Stimulated activated CD8-positive, alpha-beta memory T cell treated with anti-CD3 and anti-CD28 coated beads, Interleukin-7, amount 100 ng/mL, for 4 hours (primary cell): ENCODE measurements around the gene UBAP2L.
A peak's percentile ranks its signal among the peaks of the same experiment; 100 is the strongest.
"Not testable (repeated sequence)": the region's sequence is repeated elsewhere in the genome, so short reads cannot be mapped to it uniquely, and the experiment has no call there.

Experiments
- DNase-seq, 2 donors: peaks; one replicate each; pipeline ENCODE4 v3.0.0-alpha.2; 2020; ENCODE audit warnings: low read depth in 2 of 2

The UBAP2L gene

DNA sequence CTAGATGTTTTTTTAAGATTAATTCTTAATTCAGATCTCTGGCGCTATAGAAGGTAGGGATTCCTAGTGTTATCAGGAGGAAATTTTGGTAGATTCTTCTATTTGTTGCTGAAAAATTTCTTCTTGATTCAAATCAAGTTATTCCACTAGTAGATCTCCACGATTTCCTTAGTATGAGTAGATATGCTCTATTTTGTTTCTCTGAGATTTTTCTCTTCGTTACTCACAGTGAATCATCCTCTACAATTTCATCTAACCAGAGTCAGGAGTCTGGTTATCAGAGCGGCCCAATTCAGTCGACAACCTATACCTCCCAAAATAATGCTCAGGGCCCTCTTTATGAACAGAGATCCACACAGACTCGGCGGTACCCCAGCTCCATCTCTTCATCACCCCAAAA is 32.9 kb downstream of the UBAP2L start:
- no peak for DNase-seq

DNA sequence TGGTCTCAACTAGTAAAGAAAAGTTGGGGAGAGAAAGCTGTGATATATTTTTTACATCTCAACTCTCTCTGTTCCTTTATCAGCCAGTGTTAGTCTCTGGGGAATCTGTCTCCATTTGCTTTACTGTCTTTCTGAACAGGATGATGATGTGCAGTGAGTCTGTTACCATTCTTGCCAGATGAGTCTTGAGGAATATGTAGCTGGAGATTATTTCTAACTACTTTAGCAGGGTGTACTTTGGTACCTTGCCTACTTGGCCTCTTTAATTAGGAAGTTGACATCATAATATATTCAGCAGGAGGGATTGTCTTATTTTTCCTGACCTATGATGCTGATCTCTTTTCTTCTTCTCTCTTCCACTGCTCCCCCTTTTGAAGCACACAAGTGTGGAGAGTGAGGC is 35.9 kb downstream of the UBAP2L start:
- DNase-seq, result no peak

DNA sequence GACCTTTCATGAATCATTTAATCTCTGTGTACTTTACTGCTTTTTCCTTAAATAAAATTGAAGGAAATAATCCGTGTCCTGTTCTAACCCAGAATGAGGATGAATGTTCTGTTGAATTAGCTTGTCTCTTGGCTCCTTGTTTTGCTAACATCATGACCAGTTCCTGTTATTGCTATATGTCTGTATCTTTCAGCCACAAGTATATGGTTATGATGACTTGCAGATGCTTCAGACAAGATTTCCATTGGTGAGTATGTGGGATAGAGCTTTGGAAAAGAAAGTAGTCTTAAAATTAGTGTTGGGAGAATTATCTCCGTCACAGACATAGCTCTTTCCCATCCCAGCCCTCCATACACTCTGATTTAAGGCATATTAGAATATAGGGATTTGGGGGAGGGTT is 38.0 kb downstream of the UBAP2L start:
- no peak for DNase-seq

DNA sequence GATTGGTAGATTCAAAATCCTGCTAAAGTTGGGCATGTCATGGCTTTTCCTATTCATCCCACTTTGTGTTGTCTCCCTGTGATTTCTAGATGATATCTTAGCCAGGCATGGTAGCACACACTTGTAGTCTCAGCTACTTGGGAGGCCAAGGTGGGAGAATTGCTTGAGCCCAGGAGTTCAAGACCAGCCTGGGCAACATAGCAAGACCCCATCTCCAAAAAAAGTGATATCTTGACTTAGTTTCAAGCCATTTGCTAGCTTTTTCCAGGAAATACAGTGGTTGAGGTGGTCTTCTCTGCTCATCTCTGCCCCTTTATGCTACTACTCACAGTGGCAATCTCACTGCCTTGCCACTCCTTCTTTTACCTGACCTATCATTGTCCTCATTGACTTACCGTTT is 39.4 kb downstream of the UBAP2L start:
- DNase-seq, result no peak

DNA sequence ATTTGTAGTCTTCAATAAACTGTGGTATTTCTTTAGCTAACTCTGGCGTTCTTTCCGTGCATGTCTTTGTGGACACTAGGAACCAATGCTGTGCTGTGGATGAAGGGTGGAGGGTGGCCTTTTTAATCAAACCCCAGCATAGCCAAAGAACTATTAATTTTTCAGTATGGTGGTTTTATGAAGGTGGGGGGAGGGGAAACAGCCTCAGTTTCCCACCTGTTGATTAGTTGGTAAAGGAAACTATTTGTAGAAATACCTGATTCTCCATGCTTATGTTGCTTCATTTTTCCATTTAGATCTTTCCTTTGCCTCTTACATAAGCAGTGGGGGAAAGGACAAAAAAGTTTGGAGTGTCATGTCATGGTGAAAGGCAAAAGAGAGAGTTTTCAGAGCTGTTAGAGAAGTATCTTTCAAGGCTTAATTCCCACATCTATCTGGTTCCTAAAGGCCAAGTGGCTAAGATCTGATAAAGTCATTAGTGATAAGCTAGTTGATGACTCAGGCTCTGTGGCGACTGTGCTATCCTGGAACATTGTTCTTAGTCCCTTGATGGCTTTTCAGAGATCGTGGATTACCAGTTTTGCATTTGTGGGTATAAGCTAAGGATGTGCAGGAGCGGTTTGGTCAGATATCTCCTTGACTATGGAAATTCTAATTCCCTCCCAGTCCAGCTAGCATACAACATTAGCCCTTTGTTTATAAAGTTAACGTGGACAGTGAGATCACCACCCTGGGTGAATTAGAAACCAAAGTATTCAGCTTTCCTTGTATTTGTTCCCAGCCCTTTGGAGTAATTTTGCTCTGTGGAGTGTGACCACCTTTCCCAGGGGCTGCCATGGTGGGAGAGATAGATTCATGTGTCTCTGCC is 42.9 kb downstream of the UBAP2L start:
- DNase-seq, result no peak

DNA sequence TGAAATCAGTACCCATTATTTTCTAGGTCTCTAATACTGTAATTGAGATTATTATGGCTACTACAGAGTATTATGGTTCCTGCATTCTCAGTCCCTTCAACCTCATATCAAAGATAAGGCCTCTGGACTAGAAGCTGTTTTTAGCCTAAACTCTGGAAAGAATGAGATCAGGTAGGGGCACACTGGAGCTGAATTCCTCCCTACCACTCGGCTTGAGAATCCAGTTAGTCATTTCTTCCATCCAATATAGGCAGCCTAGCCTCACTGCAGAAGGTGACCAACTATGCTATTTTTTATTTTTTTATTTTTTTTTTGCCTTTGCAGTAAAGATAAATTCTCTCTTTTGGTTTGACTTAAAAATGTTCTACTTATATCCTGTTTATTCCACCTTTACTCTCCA is 43.7 kb downstream of the UBAP2L start:
- DNase-seq, result no peak

DNA sequence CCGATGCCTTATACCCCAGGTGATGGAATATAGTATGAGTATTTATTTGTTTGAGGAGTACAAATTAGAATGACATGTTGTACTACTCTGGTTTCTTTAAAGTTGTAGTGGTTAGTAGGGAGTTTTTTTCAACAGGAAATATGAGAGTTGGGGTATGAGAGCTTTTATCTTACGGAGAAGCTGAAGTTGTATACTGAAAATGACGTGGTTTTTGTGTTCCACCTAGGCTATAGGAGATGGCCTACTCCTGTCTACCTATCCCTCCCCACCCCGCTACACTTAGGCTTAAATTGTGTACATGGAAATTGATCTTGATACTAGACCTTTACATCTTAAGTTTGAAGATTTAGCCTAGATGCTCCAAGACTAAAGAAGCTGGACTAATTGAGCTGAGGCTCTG is 44.8 kb downstream of the UBAP2L start:
- DNase-seq, result no peak

DNA sequence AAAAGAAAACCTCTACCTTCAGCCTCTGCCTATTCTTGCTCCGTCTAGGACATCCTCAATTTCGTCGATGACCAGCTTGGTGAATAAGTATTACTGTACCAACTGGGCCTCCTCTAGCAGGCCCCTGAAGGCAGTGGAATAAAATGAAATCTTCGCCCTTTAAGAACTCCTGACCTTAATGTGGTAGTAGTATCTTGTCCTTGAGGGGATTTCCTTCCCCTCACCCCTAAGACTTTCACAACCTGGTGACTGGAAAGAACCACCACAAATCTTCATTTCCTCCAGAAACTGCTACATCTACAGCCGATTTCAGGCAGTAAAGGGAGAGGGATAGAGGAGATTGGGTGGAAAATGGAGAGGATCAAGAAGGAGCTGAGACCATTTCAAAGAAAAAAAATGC is 50.1 kb downstream of the UBAP2L start:
- no peak for DNase-seq

DNA sequence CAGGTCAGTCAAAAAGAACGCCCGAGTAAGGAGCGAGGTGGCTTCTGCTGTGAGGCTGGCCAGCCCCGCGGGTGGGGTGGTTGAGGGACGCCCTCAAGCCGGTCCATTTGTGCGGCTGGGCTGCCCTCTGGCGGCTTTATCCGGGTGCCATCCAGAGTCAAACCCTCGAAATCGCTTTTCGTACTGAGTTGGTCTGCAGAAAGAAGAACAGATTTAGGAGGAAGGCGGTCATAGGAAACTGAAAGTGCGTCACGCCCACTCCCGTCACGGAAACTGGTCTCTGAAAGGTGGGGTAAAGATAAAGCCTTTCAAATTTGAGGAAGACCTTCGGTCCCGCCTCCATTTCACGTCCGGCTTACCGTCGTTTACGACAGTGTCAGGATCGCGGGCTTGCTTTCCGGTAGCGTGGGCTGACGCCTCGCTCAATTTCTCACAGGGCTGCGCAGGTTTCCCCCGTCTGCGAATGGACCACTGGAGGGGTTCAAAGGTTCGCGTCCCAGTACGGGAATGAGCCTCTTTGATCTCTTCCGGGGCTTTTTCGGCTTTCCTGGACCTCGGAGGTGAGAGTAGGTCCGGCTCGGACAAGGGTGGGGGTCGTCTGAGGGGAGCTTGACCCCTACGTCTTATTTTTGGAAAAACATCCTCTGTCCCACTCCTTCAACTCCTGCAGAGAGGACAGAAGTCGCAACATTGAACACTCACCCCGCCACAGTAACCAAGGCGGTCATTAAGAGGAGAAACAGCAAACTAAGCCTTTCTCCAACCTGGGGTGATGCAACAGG is 51.7 kb downstream of the UBAP2L start, which contains the start of gene HAX1:
TSS of gene HAX1 (plus strand) at position 413 of the 782 bp plus-strand sequence. CDS start at position 508, 95 bp downstream.
- DNase-seq, result peak; percentile 95 to 99

DNA sequence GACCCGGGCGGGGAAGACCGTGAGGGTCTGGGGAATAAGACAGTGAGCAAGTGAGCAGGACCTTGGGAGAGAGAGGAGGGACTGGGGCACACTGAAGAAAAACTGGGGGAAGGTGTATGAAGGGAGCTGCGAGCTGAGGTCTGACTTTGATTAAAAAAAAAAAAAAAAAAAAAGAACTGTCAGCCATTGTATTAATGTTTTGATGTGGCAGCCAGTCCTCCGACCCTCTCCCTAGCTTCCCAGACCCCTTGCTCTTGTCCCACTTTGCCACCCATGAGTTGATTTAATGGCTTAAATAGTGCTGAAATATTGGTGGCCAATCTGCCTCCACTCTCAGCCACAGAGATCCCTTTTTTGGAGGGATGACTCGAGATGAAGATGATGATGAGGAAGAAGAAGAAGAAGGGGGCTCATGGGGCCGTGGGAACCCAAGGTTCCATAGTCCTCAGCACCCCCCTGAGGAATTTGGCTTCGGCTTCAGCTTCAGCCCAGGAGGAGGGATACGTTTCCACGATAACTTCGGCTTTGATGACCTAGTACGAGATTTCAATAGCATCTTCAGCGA is 52.3 kb downstream of the UBAP2L start:
- no peak for DNase-seq

DNA sequence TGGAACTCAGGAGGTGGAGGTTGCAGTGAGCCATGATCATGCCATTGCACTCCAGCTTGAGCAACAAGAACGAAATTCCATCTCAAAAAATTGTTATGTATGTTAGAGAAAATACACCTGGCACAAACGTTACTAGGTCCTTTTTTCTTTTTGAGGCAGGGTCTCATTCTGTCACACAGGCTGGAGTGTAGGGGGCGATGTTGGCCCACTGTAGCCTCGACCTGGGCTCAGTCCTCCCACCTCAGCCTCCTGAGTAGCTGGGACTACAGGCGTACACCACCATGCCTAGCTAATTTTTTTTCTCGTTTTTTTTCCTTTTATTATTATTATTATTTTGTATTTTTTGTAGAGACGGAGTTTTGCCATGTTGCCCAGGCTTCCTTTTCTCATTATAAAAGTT is 56.0 kb downstream of the UBAP2L start:
- no peak for DNase-seq

DNA sequence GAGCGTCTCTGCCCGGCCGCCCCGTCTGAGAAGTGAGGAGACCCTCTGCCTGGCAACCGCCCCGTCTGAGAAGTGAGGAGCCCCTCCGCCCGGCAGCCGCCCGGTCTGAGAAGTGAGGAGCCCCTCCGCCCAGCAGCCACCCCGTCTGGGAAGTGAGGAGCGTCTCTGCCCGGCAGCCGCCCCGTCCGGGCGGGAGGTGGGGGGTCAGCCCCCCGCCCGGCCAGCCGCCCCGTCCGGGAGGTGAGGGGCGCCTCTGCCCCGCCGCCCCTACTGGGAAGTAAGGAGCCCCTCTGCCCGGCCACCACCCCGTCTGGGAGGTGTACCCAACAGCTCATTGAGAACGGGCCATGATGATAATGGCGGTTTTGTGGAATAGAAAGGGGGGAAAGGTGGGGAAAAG is 66.8 kb downstream of the UBAP2L start:
- not testable (repeated sequence) for DNase-seq

DNA sequence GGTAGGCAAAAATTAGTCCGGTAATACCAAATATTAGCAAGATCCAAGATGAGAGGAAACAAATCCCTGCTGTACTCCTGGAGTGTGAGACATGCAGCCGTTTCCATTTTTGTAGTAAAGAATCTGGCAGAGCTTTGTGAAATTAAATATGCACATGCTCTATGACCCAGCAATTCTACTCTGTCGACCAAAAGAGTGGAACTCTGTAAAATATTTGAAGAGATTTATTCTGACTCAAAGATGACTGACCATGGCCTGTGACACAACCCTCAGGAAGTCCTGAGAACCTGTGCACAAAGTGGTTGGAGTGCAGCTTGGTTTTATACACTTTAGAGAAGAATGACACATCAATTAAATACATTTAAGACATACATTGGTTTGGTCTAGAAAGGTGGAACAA is 67.9 kb downstream of the UBAP2L start:
- DNase-seq, result no peak

DNA sequence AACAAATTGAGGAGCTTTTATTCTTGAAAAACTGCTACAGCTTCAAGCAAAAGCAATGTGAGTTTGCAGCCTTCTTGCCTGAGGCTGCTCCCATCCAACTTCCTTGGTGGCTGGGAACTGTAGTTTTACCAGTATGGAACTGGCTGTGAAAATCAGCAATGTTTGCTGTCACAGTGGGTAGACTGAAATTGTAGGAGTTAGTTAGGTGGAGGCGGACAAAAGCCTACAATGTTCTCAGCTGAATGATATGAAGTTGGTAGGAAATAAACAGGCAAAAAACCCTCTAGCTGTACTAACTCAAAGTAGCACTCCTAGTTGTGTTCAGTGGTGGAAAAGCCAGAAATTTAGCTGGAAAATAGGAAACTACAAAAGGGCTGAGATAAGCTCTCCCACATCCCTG is 70.2 kb downstream of the UBAP2L start:
- no peak for DNase-seq

DNA sequence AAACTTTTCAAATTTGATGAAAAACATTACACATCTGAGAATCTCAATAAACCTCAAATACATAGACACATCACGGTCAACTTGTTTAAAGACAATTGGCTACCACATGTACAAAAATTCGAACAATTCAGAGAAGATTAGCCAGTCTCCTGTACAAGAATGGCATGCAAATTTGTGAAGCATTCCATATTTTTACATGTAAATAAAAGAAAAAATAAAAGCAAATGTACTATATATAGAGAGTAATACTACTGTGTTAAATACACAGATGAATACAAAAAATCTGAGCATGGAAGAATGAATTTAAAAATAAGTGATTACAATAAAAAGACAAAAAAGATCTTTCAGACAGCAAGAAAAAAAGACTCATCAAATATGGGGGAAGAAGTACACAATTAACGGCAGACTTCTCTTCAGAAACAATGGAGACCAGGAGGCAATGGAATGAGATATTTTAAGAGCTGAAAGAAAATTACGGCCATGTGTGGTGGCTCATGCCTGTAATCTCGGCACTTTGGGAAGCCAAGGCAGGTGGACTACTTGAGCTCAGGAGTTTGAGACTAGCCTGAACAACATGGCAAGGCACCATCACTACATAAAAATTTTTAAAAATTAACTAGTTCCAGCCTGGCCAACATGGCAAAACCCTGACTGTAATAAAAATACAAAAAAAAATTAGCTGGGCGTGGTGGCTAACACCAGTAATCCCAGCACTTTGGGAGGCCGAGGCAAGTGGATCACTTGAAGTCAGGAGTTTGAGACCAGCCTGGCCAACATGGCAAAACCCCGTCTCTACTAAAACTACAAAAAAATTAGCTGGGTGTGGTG is 74.9 kb downstream of the UBAP2L start:
- DNase-seq, result no peak

DNA sequence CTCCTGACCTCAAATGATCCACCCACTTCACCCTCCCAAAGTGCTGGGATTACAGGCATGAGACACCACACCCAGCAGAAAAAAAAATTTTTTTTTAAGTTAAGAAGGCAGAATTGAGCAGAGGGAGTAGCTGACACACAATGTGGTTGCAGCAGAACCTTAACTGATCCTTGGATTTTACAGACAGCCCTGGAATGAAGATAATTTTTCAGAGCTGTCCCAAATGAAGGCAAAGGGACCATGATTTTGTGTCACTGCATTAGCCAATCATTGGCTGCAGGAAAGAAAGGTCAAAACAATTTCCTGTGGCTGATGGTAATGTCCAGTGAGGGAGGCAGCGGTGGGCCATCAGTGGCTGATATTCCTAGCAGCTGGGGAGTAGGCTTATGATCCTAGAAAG is 80.8 kb downstream of the UBAP2L start:
- DNase-seq, result no peak

DNA sequence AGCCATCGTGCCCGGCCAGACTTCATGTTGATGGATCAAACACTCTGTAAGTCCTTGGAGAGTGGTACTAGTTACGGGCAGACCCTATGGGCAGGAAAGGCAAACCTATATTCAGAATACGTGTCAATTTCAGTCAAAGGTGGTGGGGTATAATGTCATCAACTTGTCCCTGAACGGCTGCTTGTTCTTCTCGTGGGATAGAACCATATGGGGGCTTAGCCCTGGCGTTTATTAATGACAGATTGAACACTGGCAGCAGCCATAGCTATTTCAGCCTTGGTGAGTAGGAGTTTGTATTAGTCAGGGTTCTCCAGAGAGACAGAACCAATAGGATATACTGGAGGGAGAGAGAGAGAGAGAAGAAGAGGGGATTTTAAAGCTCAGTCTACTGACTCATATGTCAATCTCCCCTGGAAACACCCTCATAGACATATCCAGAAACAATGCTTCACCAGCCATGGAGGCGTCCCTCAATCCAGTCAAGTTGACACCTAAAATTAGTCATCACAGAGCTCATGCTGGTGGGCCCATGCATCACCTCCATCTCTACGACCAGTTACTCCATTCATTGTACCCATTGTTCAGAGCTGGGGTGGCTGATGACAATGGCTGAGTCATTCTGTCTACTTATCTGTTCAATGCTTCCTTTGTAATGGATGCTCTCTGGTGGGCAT is 84.0 kb downstream of the UBAP2L start:
- no peak for DNase-seq

DNA sequence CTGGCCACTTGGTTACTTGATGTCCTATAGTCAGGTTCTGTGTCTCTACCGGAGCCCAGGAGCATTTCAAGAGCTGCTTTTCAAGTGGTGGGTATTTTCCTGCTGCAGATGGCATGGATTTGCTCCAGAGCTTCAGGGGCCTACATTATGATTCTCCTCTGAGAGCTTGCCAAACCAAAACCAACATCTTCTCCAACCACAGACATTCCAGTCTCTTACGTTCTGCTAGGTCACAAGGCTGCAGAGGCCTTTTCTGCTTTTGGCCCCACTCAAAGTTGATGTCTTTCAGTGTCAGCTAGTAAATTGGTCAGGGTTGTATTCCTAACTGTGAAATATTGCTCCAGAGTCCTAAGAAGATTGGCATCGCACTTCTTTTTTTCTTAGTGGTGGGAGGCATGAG is 85.4 kb downstream of the UBAP2L start:
- DNase-seq, result no peak

DNA sequence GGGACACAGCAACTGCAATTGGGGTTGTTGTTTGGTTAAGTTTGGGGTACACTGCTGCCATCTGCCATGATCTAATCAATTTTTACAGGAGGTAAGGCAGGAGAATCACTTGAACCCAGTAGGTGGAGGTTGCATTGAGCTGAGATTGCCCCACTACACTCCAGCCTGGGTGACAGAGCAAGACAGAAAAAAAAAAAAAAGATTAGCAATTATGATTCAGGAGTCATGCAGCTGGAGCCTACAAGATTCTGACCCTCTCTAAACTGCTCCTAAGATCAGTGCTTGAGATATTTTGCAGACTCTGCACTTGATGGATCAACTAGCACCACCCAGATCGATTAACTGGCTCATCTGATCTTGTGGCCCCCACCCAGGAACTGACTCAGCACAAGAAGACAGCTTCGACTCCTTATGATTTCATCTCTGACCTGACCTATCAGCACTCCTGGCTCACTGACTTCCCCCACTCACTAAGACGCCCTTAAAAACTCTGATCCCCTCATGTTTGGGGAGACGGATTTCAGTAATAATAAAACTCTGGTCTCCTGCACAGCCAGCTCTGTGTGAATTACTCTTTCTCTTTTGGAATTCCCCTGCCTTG is 87.0 kb downstream of the UBAP2L start:
- not testable (repeated sequence) for DNase-seq

DNA sequence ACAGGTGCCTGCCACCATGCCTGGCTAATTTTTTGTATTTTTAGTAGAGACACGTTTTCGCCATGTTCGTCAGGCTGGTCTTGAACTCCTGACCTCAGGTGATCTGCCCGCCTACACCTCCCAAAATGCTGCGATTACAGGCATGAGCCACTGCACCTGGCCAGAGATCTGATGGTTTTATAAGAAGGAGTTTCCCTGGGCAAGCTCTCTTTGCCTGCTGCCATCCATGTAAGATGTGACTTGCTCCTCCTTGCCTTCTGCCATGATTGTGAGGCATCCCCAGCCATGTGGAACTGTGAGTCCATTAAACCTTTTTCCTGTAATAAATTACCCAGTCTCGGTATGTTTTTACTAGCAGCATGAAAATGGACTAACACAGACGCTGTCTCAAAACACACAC is 88.4 kb downstream of the UBAP2L start:
- not testable (repeated sequence) for DNase-seq
